ENCODE data around the gene HAUS7. TPM values are rescaled to one million over a fixed set of nuclear protein-coding genes. Genes with fewer than 3 reads are reported as not detected.
A peak's percentile ranks its signal among the peaks of the same experiment; 100 is the strongest.

Gene HAUS7
- total RNA-seq, 4 donors from 2014 or later: 7.0 to 34.8 (median 12.4) TPM

DNA sequence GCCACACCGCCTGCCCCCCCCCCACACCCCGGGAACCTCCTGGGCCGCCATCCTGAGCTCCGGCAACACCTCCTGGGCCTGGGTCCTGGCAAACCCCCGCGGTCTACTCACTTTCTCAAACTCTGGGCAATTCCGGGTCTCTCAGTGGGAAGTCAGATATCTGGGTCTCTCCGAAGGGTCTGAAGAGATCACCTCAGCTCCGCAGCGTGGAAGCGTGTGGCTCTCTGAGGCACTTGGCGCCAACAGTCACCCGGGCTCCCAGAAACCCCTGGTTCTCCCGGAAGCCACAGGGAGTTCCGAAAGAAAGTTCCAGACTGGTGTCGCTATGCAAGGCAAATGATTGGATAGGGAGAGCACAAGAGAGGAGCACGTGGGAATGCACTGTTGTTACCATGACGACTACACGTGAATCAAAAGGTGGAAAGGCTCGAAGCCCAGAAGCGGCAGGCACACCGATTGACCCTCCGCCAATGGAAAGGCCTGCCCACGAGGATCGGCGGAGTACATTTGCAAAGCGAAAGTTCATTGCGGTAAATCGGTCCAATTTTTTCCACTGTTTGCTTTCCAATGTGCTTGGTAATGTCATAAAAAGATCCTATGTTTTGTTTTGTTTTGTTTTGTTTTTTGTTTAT lies 69.1 kb downstream of the HAUS7 start, which contains the start of gene PNMA6E:
TSS of gene PNMA6E (minus strand) at position 218 of the 632 bp plus-strand sequence. CDS start 2,501 bp downstream, outside the sequence.
- no peaks in the 10 kb centered on the region for H3K36me3 ChIP-seq
- no peaks in the 10 kb centered on the region for H3K9me3 ChIP-seq
- TF ChIP-seq, protein P1, sequence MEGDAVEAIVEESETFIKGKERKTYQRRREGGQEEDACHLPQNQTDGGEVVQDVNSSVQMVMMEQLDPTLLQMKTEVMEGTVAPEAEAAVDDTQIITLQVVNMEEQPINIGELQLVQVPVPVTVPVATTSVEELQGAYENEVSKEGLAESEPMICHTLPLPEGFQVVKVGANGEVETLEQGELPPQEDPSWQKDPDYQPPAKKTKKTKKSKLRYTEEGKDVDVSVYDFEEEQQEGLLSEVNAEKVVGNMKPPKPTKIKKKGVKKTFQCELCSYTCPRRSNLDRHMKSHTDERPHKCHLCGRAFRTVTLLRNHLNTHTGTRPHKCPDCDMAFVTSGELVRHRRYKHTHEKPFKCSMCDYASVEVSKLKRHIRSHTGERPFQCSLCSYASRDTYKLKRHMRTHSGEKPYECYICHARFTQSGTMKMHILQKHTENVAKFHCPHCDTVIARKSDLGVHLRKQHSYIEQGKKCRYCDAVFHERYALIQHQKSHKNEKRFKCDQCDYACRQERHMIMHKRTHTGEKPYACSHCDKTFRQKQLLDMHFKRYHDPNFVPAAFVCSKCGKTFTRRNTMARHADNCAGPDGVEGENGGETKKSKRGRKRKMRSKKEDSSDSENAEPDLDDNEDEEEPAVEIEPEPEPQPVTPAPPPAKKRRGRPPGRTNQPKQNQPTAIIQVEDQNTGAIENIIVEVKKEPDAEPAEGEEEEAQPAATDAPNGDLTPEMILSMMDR (IDR thresholded peaks at IDR 0.05): no peak
- TF ChIP-seq EP300 (IDR thresholded peaks at IDR 0.05; ENCODE audit: low read depth) (no peak), POLR2A (IDR thresholded peaks at IDR 0.05) (no peak), POLR2AphosphoS5 (IDR thresholded peaks at IDR 0.05) (no peak)
- H3K27me3 ChIP-seq: no peaks in the 10 kb centered on the region
- H3K27ac ChIP-seq: no peak within 1 kb of the TSS
- H3K4me1 ChIP-seq: no peaks in the 10 kb centered on the region
- no peak within 1 kb of the TSS for H3K4me3 ChIP-seq
- in situ Hi-C loops (cut with MboI; ENCODE audit: low pct_ligation_motif_present in 1 of 4, low pct_unique_long_range_greater_than_20kb in 1 of 4, low sequenced_read_pairs in 3 of 4): no loop called here
- DNase-seq: no peak
- intact Hi-C loops (cut with DNase I; ENCODE audit: low total_unique reads): no loop called here
- 94% methylated on average over 29 of the region's 29 CpGs; no CpG with 5 or more reads in 1 of the 2 donors for WGBS, 2 donors (ENCODE audit: low coverage in 1 of 2)

DNA sequence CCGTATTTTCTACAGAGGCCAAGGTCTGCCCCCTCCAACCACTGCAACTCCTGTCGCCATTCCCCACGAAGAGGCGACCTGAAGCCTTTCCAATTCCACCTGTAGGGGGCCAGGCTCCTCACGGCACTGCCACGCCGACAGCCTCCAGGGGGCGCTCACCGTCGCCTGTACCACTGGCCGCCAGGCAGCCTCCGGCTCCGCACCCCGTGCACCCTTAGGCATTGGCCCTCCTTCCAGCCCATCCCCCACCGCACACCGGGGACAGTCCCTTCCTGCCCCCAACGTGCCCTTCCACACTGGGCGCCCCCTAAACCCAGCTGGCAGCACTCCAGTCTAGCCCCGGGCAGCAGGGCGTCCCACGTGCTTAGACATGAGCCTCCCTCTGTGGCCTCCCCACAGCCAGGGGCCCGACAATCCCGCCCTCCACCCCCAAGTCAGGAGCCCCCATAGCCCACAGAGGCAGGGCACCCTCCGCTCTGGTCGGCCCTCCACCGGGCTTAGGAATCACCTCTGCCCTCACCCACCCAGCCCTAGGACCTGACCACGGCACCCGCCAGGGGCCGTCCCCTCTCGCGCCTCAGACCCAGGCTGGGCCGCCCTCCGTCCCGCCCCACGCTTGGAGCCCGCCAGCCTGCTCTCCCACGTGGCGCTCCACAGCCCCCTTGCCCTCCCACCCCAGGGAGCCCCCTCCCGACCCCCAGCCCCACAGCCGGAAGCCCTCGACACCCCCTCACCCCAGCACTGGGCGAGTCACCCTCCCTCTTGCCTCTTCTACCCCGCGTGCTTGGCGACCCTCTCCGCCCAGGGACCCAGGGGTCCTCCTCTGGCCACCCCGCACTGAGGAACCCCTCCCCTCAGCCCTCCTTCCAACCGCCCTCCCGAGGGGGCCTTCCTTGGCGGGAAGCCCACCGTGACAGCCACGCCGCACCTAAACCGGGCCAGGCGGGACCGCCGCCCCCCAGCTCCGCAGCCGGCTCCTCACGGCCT lies 69.9 kb downstream of the HAUS7 start:
- H3K9me3 ChIP-seq: no peaks in the 10 kb centered on the region
- in situ Hi-C loops (cut with MboI; ENCODE audit: low pct_ligation_motif_present in 1 of 4, low pct_unique_long_range_greater_than_20kb in 1 of 4, low sequenced_read_pairs in 3 of 4) (no loop called here), intact Hi-C loops (cut with DNase I; ENCODE audit: low total_unique reads) (no loop called here)
- TF ChIP-seq EP300 (IDR thresholded peaks at IDR 0.05; ENCODE audit: low read depth) (no peak), POLR2A (IDR thresholded peaks at IDR 0.05) (no peak)
- TF ChIP-seq, protein P1 (IDR thresholded peaks at IDR 0.05): peak; percentile 22 to 47 (median 37)
- H3K27me3 ChIP-seq: no peaks in the 10 kb centered on the region
- WGBS, 2 donors (ENCODE audit: low coverage in 1 of 2): 83% methylated on average over 58 of the region's 60 CpGs; no CpG with 5 or more reads in 1 of the 2 donors
- H3K27ac ChIP-seq: no peak overlapping the region
- no peaks in the 10 kb centered on the region for H3K36me3 ChIP-seq
- DNase-seq: peak; percentile 41
- no peak overlapping the region for H3K4me3 ChIP-seq
- H3K4me1 ChIP-seq: no peaks in the 10 kb centered on the region

DNA sequence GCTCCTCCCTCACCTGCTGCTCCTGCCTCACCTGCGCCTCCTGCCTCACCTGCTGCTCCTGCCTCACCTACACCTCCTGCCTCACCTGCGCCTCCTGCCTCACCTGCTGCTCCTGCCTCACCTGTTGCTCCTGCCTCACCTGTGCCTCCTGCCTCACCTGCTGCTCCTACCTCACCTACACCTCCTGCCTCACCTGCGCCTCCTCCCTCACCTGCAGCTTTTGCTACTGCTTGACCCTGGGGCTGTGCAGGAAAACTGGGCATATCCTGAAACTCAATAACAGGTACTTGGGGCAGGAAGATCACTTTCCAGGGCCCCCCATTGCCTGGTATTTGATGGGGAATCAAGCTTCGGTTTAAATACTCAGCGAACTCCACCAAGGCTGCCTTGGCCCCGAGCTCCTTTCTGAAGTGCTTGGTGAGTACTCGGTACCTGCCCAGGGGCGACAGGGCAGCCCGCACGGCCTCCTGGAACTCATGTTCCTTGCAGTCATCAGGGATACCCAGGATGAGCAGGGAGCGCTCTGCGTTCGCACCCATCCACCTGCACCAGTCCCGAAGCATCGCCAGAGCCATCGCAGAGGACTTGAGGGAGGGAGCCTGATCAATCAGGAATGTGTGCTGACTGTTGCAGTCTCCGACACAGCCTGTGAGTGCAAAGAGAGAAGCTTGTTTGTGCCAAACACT lies 72.0 kb downstream of the HAUS7 start:
- no peak overlapping the region for H3K4me3 ChIP-seq
- WGBS, 2 donors (ENCODE audit: low coverage in 1 of 2): 86% methylated on average over 17 of the region's 17 CpGs; no CpG with 5 or more reads in 1 of the 2 donors
- H3K9me3 ChIP-seq: no peaks in the 10 kb centered on the region
- intact Hi-C loops (cut with DNase I; ENCODE audit: low total_unique reads) (no loop called here), in situ Hi-C loops (cut with MboI; ENCODE audit: low pct_ligation_motif_present in 1 of 4, low pct_unique_long_range_greater_than_20kb in 1 of 4, low sequenced_read_pairs in 3 of 4) (no loop called here)
- TF ChIP-seq EP300 (IDR thresholded peaks at IDR 0.05; ENCODE audit: low read depth) (no peak), POLR2A (IDR thresholded peaks at IDR 0.05) (no peak), POLR2AphosphoS5 (IDR thresholded peaks at IDR 0.05) (no peak)
- TF ChIP-seq, protein P1 (IDR thresholded peaks at IDR 0.05): no peak
- H3K27ac ChIP-seq: no peak overlapping the region
- no peak for DNase-seq
- no peaks in the 10 kb centered on the region for H3K4me1 ChIP-seq
- H3K27me3 ChIP-seq: no peaks in the 10 kb centered on the region
- H3K36me3 ChIP-seq: no peaks in the 10 kb centered on the region

Small RNA genes lying within 50 kb of the gene (small RNA-seq; reads per million reads assigned to genes)
- 0 reads per million in 4 donors for gene RN7SL667P

Other genes with a start within 250 kb of the HAUS7 start
- not detected for gene PNMA6F, start 148.8 kb downstream of the HAUS7 start, total RNA-seq
- 1 to 10 TPM; 5.6 to 8.8 (median 7.1) TPM for gene ZNF275, start 136.4 kb downstream of the HAUS7 start, total RNA-seq
- not detected for gene PNMA6E, start 69.2 kb downstream of the HAUS7 start, total RNA-seq
- gene ZFP92, start 59.1 kb downstream of the HAUS7 start, total RNA-seq: 1 to 10 TPM in 2 of 4 donors, under 1 TPM in 2; 0.27 to 3.0 (median 1.3) TPM
- 1 to 10 TPM in 2 of 4 donors, under 1 TPM in 1, not detected in 1; 0.55 to 2.0 (median 1.4) TPM for gene TREX2, start 24.5 kb downstream of the HAUS7 start, total RNA-seq
- 10 to 100 TPM in 2 of 4 donors, 1 to 10 TPM in 2; 3.8 to 67.1 (median 10.5) TPM for gene BGN, start 24.4 kb upstream of the HAUS7 start, total RNA-seq
- not detected for gene ATP2B3, start 47.1 kb upstream of the HAUS7 start, total RNA-seq
- 10 to 100 TPM in 3 of 4 donors, 1 to 10 TPM in 1; 5.2 to 32.5 (median 26.8) TPM for gene CCNQ, start 128.6 kb upstream of the HAUS7 start, total RNA-seq
- not detected for gene DUSP9, start 176.6 kb upstream of the HAUS7 start, total RNA-seq
- gene PNCK, start 203.2 kb upstream of the HAUS7 start, total RNA-seq: 10 to 100 TPM in 1 of 4 donors, 1 to 10 TPM in 2, not detected in 1; 6.5 to 74.4 (median 7.9) TPM
- gene SLC6A8, start 217.3 kb upstream of the HAUS7 start, total RNA-seq: 100 to 1,000 TPM in 3 of 4 donors, 10 to 100 TPM in 1; 61.1 to 332 (median 197) TPM

Data from transverse colon (tissue), 4 donors.